ENCODE measurements around the gene ZSCAN10.

Gene ZSCAN10

GRCh38 chr16:3144321-3144983 is 45.4 kb upstream of the ZSCAN10 start:
- no peak overlapping the region for H3K4me3 ChIP-seq (replicated peaks in 1 of 2; ENCODE audit: low read depth in 2 of 2, low read length in 2 of 2)
- TF ChIP-seq CTCF (IDR thresholded peaks at IDR 0.05; ENCODE audit: low read depth, low read length) = no peak
- no peak for DNase-seq (ENCODE audit: low read depth in 2 of 2)

GRCh38 chr16:3143598-3144320 is 44.7 kb upstream of the ZSCAN10 start:
- no peak for TF ChIP-seq CTCF (IDR thresholded peaks at IDR 0.05; ENCODE audit: low read depth, low read length)
- no peak overlapping the region for H3K4me3 ChIP-seq (replicated peaks in 1 of 2; ENCODE audit: low read depth in 2 of 2, low read length in 2 of 2)
- DNase-seq (ENCODE audit: low read depth in 2 of 2) = no peak

- DNase-seq (ENCODE audit: low read depth in 2 of 2) = no peak
- TF ChIP-seq CTCF (IDR thresholded peaks at IDR 0.05; ENCODE audit: low read depth, low read length) = no peak
- no peak overlapping the region for H3K4me3 ChIP-seq (replicated peaks in 1 of 2; ENCODE audit: low read depth in 2 of 2, low read length in 2 of 2)
Observed at GRCh38 chr16:3143189-3143588, 44.1 kb upstream of the ZSCAN10 start.

GRCh38 chr16:3142770-3143169 is 43.7 kb upstream of the ZSCAN10 start:
- no peak overlapping the region for H3K4me3 ChIP-seq (replicated peaks in 1 of 2; ENCODE audit: low read depth in 2 of 2, low read length in 2 of 2)
- TF ChIP-seq CTCF (IDR thresholded peaks at IDR 0.05; ENCODE audit: low read depth, low read length) = no peak
- DNase-seq (ENCODE audit: low read depth in 2 of 2) = no peak

GRCh38 chr16:3142327-3142726 is 43.2 kb upstream of the ZSCAN10 start:
- no peak for TF ChIP-seq CTCF (IDR thresholded peaks at IDR 0.05; ENCODE audit: low read depth, low read length)
- DNase-seq (ENCODE audit: low read depth in 2 of 2) = no peak
- no peak overlapping the region for H3K4me3 ChIP-seq (replicated peaks in 1 of 2; ENCODE audit: low read depth in 2 of 2, low read length in 2 of 2)

- no peak for DNase-seq (ENCODE audit: low read depth in 2 of 2)
- H3K4me3 ChIP-seq (replicated peaks in 1 of 2; ENCODE audit: low read depth in 2 of 2, low read length in 2 of 2) = no peak overlapping the region
- TF ChIP-seq CTCF (IDR thresholded peaks at IDR 0.05; ENCODE audit: low read depth, low read length) = no peak
Observed at GRCh38 chr16:3141781-3142311, 42.8 kb upstream of the ZSCAN10 start.
